Fibroblast of the aortic adventitia (primary cell): Measurements from ENCODE around the gene CYB5A. TPM values are rescaled to one million over a fixed set of nuclear protein-coding genes. Genes with fewer than 3 reads are reported as not detected.
A peak's percentile ranks its signal among the peaks of the same experiment; 100 is the strongest.

Source experiments
- DNase-seq: peaks from one replicate; pipeline ENCODE4 v3.0.0-alpha.2; 2010; ENCODE audit warnings: low read depth
- H3K4me3 ChIP-seq: 2 replicates; pipeline ENCODE4 v1.5.1; 2011; ENCODE audit warnings: low read depth, mild to moderate bottlenecking, control low read depth, low read length, moderate library complexity
- CTCF ChIP-seq: IDR thresholded peaks from 2 replicates; pipeline ENCODE4 v1.5.1; 2011; ENCODE audit warnings: mild to moderate bottlenecking, low read length, control low read depth, inconsistent platforms; ENCODE audit not compliant: insufficient read depth
- total RNA-seq: library from RNA; depleted of rRNA; stranded (reverse); fragments of >200 nt; gene quantifications from 2 replicates; pipeline ENCODE4 v1.2.3, GENCODE V29; 2012; ENCODE audit warnings: low replicate concordance

The CYB5A gene
- total RNA-seq, 1 donor = 38.8 TPM

- peak; percentile 46 for DNase-seq
- no peak overlapping the region for H3K4me3 ChIP-seq
- no peak for TF ChIP-seq CTCF
Observed at GRCh38 chr18:74222710-74223494, 68.9 kb downstream of the CYB5A start.

- no peak for DNase-seq
- H3K4me3 ChIP-seq = no peak overlapping the region
- TF ChIP-seq CTCF = no peak
Observed at GRCh38 chr18:74221081-74221480, 70.7 kb downstream of the CYB5A start.

GRCh38 chr18:74219056-74219455 is 72.7 kb downstream of the CYB5A start:
- DNase-seq = no peak
- no peak for TF ChIP-seq CTCF
- H3K4me3 ChIP-seq = no peak overlapping the region

GRCh38 chr18:74217476-74218143 is 74.2 kb downstream of the CYB5A start:
- no peak for DNase-seq
- no peak for TF ChIP-seq CTCF
- no peak overlapping the region for H3K4me3 ChIP-seq

GRCh38 chr18:74216661-74217110 is 75.1 kb downstream of the CYB5A start:
- no peak for DNase-seq
- no peak overlapping the region for H3K4me3 ChIP-seq
- TF ChIP-seq CTCF = no peak

- no peak overlapping the region for H3K4me3 ChIP-seq
- no peak for TF ChIP-seq CTCF
- no peak for DNase-seq
Observed at GRCh38 chr18:74215863-74216262, 75.9 kb downstream of the CYB5A start.

GRCh38 chr18:74213429-74213828 is 78.3 kb downstream of the CYB5A start:
- no peak for TF ChIP-seq CTCF
- DNase-seq = no peak
- H3K4me3 ChIP-seq = no peak overlapping the region
